Stimulated activated CD4-positive, alpha-beta T cell treated with anti-CD3 and anti-CD28 coated beads, Interleukin-12 subunit alpha, Interleukin-12 subunit beta, amount 100 ng/mL, for 24 hours (primary cell): ENCODE data around the gene PLCD1.
"Not testable (repeated sequence)": the region's sequence is repeated elsewhere in the genome, so short reads cannot be mapped to it uniquely, and the experiment has no call there.

Experiments
- DNase-seq, 2 experiments: peaks; one replicate each; pipeline ENCODE4 v3.0.0-alpha.2; 2020; ENCODE audit warnings: low read depth in 2 of 2

Gene PLCD1

GRCh38 chr3:37986479-37987314 is 42.7 kb downstream of the PLCD1 start:
- no peak for DNase-seq

DNA sequence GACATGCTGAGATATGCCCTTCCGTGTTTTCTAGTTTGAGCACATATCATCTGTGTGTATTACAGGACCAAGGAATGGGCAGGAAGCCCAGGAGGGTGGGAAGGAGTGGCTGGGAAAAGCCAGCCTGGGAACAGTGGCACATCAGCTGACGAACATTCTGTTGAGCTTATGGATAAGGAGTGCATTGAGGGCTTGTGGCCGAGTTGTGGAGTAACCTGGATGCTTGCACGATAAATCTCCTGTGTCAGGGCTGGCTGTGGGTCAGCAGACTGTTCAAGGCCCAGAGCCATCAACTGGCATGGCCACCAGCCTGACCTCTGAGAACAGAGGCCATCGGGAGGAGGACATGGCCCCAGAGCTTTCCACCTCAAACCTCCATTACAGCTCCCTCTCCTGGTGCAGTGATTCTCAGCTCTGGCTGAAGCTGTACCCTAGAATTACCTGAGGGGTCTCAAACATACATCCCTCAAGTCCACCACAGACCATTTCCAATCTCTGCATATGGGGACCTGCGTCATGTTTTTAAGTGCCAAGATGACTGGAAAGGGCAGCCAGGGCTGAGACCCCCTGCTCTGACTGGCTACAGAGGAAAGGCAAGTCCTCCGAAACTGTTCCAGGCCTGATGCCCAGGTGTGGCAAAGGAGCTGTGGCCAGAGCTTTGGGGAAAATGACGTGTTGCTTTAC is 43.7 kb downstream of the PLCD1 start:
- DNase-seq, result no peak

GRCh38 chr3:37984596-37984995 is 44.8 kb downstream of the PLCD1 start:
- DNase-seq, result no peak

DNA sequence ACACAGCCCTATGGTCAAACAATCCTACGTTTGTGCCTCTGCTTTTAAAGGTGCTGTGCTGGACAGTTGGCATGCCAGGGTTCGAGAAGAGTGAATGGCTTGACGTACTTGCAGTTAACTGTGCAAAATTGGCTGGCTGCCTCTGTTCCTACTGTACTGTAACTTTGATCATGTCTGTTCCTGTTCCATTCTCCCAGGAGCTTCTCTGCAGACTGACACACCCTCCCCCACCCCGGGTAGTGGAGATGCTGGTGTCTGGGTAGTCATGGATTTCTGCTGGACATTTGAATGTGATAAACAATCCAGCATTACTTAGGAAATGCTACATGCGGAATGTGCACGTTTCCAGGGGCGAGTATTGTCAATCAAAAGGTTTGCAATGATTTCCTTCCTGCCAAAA is 45.4 kb downstream of the PLCD1 start:
- DNase-seq, result no peak

DNA sequence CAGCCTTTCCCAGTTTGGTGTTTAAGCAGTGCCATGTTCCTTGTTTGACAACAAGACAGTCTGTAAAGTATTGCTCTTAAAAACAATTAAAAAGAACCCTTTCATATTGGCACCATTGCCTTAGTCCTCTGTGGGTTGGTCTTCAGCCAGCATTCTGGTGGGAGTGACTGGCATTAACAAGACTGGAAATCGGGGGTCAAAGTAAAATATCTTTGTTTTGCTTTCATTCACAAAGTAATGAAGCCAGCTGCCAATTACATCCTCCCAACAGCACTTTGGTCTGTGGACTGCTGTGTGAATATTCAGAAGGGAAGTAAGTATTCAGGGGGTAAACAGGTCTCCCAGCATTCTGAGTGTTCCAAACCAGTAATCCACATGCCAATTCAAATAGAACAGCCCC is 47.1 kb downstream of the PLCD1 start:
- no peak for DNase-seq

GRCh38 chr3:37981348-37981664 is 48.1 kb downstream of the PLCD1 start:
- DNase-seq, result no peak

DNA sequence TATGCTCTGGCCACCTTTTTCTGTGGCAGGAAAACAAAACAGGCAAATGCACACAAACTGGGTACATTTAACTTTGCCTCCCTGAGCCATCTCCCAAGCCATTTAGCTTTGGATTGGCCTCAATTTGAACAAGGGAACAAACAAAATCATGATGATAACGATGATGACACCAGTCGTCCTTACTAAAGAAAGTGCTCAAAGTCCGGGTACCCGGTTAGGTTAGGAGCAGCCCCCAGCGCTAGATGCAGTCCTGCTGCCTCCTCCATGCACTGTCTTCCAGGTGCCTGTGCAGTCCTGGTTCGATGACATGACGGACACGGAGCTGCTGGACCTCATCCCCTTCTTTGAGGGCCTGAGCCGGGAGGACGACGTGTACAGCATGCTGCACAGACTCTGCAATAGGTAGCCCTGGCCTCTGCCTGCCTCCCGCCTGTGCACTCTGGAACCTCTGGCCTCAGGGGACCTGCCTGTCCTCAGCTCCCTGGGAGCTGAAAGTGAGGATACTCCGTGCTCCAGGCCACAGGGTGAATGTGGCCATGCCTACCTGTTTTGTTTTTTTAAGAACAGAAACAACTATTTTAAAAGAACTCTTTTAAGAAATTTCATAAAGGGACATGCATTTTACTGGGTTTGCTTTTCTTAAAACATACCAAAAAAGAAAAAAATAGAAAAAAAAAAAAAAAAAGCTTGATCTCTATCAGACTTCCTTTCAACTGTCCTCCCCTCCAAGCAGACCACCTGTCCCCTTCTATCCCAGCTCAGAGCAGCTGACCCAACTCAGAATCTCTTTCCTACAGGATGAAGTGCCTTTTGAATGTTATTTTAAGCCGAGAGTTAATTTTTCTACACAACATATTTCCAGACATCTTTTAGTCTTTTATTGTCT is 48.7 kb downstream of the PLCD1 start:
- DNase-seq, result no peak

- no peak for DNase-seq
Measured at GRCh38 chr3:37979541-37980461, 49.6 kb downstream of the PLCD1 start.

DNA sequence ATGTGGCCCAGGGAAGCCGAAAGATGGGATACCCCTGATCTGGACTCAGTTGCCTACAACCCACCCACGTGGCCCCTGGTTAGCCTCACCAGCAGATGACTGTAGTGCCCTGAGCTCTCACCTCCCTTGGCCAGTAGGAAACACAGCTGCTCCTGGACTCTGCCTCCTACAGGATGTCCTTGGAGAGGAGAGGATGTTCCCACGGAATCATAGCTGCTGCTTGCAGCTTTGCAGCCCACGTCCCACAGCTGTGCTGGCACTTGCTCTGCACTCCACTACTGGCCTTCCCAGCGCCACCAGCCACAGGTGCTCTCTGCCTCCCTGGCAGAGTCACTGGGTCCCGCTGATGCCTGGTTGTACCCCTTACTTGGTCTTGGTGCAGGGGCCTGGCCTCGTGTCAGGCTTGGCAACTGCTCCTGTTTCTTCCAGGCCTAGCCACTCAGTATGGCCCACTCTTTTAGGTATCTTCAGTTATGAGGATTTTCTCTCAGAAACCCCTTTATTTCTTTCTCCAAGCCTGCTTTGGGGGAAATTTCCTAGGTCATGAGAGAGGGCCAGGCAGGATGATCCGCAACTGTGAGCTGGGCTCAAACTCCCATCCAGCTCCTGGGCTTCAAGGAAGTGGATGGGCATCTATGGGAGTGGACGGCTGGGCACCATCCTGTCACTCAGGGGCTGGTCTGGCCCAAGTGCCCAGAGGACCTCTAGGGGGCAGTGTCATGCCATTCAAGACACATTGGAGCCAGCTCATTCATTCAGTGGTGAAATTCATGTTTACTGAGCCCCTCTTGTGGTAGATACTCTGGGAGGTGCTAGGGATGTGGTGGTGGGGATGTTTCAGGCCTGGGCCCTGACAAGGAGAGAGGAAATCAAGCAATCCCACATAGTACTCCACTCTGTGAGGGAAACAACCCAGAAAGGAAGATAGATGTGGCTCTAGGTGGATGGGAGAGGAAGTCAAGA is 55.0 kb downstream of the PLCD1 start:
- DNase-seq, result peak; percentile 43 to 57

GRCh38 chr3:37973246-37974054 is 56.0 kb downstream of the PLCD1 start:
- no peak for DNase-seq

DNA sequence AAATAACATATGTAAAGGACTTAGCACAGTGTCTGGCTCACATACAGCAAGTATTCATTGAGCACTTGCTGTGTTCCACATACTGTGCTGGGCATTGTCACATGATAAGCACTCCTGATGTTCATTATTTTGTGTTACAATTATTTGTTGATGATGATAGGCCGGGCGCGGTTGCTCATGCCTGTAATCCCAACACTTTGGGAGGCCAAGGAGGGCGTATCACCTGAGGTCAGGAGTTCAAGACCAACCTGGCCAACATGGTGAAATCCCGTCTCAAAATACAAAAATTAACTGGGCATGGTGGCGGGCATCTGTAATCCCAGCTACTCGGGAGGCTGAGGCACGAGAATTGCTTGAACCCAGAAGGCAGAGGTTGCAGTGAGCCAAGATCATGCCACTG is 57.4 kb downstream of the PLCD1 start:
- DNase-seq, result not testable (repeated sequence)

- no peak for DNase-seq
Measured at GRCh38 chr3:37971467-37971866, 58.0 kb downstream of the PLCD1 start.

GRCh38 chr3:37970802-37971201 is 58.6 kb downstream of the PLCD1 start:
- no peak for DNase-seq

GRCh38 chr3:37969596-37970100 is 59.8 kb downstream of the PLCD1 start:
- DNase-seq, result no peak

DNA sequence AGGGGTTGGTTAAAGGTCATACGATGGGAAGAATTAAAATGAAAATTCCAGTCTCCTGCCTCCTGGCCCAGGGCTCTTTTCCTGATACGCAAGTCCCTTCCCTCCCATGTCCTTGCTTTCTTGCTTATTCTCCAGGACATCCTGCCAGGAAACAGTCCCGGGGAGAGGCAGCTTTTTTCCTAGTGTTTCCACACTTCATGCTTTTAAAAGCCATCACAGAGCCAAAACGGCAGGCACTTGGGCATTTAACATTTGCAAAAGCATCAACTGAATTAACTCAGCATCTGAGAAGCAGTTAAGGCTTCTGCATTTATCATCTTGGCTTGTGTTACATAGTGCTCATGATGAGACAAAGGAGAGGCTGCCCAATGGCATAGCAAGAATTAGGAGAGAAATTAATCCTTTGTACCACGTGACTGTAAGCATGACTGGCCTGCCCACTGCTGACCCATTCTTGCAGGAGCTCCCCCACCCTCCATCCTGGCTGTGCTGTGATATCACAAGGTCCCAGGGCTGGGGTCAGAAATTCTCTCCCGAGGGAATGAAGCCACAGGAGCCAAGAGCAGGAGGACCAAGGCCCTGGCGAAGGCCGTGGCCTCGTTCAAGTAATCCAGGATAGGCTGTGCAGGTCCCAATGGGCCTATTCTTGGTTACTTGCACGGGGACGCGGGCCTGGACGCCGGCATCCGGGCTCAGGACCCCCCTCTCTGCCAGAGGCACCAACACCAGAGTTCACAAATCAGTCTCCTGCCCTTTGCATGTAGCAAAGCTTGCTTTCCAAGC is 60.4 kb downstream of the PLCD1 start:
- DNase-seq, result no peak

- no peak for DNase-seq
Measured at GRCh38 chr3:37968199-37968598, 61.2 kb downstream of the PLCD1 start.

DNA sequence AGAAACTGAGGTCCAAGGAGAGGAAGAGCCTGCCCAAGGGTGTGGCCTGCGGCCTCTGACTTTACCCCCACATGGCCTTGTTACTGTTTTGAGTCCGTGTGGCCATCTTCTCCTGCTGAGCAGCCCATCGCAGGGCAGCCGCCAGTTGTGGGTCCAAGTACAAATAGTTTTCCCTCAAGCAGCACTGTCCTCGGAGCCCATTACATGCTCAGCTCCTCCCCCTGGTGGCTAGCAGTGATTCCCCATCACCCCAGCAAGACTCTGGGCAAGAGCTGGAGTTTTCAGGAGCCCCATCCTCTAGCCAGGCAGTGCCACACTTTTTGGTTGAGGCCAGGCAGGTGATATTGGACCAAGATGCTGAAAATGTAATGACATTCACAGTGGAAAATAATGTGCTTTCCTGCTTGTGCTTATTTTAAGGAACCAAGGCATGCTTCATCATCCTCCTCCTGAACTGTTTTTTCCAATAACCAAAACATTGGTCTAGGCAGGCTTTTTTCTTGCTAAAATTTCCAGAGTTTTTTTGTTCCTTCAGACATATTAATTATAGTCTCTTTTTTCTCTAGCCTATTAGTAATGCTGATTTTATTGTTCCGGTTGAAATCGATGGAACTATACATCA is 62.1 kb downstream of the PLCD1 start:
- DNase-seq, result peak; percentile 17 to 46

DNA sequence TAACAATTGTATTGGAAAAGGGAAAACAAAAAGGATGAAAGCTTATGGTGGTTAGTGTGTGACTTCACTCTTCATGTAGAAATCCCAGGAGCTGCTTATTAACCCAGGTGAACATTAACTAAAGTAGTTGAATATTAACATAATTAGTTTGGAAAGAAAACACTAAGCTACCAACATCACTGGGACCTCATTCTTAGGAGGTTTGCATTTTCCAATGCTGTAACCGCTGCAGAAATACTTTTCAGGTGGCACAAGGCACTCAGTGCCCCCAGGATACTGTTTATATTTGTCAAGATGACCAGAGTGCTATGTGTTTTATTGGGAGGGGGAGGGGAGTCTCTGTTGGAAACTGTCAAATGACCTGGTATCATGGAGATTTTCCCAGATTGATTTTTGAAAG is 64.7 kb downstream of the PLCD1 start:
- DNase-seq, result no peak
